HFF-Myc (cell line): ENCODE measurements around the gene TFR2.

Source experiments
- DNase-seq: peaks from one replicate; pipeline ENCODE4 v3.0.0-alpha.2; 2011; ENCODE audit warnings: low read depth; ENCODE audit errors: extremely low read depth
- H3K4me3 ChIP-seq: replicated peaks from 2 replicates; pipeline ENCODE4 v1.5.1; 2011; ENCODE audit warnings: low read depth, mild to moderate bottlenecking, control low read depth, low read length
- CTCF ChIP-seq: IDR thresholded peaks from 2 replicates; pipeline ENCODE4 v1.5.1; 2012; ENCODE audit warnings: mild to moderate bottlenecking, low read depth, low read length, control low read depth; ENCODE audit errors: missing control alignments

Gene TFR2

GRCh38 chr7:100641463-100641859 lies at the start of gene TFR2:
Gene TFR2 (minus strand): TSS chr7:100641552. CDS start chr7:100641509, 43 bp downstream.
- no peak for DNase-seq
- no peak for TF ChIP-seq CTCF
- no peak within 1 kb of the TSS for H3K4me3 ChIP-seq

GRCh38 chr7:100689230-100690135 lies 48.1 kb upstream of the TFR2 start:
- H3K4me3 ChIP-seq, result no peak overlapping the region
- TF ChIP-seq CTCF, result no peak
- no peak for DNase-seq

- TF ChIP-seq CTCF, result no peak
- no peak for DNase-seq
- H3K4me3 ChIP-seq, result no peak overlapping the region
Measured at GRCh38 chr7:100688326-100688860, 47.0 kb upstream of the TFR2 start.

GRCh38 chr7:100687751-100688300 lies 46.5 kb upstream of the TFR2 start:
- TF ChIP-seq CTCF, result no peak
- H3K4me3 ChIP-seq, result no peak overlapping the region
- DNase-seq, result no peak

GRCh38 chr7:100687261-100687660 lies 45.9 kb upstream of the TFR2 start:
- no peak for TF ChIP-seq CTCF
- no peak overlapping the region for H3K4me3 ChIP-seq

GRCh38 chr7:100686822-100687211 lies 45.5 kb upstream of the TFR2 start:
- no peak for TF ChIP-seq CTCF
- DNase-seq, result no peak

More at GRCh38 chr7:100687261-100687660, 45.9 kb upstream of the TFR2 start:
- no peak for DNase-seq

More at GRCh38 chr7:100686822-100687211, 45.5 kb upstream of the TFR2 start:
- H3K4me3 ChIP-seq, result no peak overlapping the region
